Astrocyte (in vitro differentiated cells and primary cell): Measurements from ENCODE around the gene DBF4B. TPM values are rescaled to one million over a fixed set of nuclear protein-coding genes. Genes with fewer than 3 reads are reported as not detected.

Source experiments
- DNase-seq: peaks from one replicate; pipeline ENCODE4 v3.0.0-alpha.2; 2010; ENCODE audit warnings: low read depth
- FAIRE-seq: peaks from 2 replicates; lab custom pipeline; 2011; peaks lifted over from hg19 to GRCh38; lab: Jason Lieb, UNC
- H2AFZ ChIP-seq: 2 replicates; pipeline ENCODE4 v1.6.0; 2012; ENCODE audit warnings: low read depth, low read length, inconsistent platforms
- H3K27ac ChIP-seq: 2 replicates; pipeline ENCODE4 v1.5.1; 2011; ENCODE audit warnings: low read depth, low read length, inconsistent platforms
- H3K27me3 ChIP-seq: 2 replicates; pipeline ENCODE4 v1.6.0; 2011; ENCODE audit warnings: low read length, inconsistent platforms; ENCODE audit not compliant: insufficient read depth
- H3K36me3 ChIP-seq: 2 replicates; pipeline ENCODE4 v1.5.1; 2011; ENCODE audit warnings: low read length, inconsistent platforms; ENCODE audit not compliant: insufficient read depth
- H3K4me1 ChIP-seq: 2 replicates; pipeline ENCODE4 v1.5.1; 2011; ENCODE audit warnings: low read length, inconsistent platforms; ENCODE audit not compliant: insufficient read depth
- H3K4me2 ChIP-seq: 2 replicates; pipeline ENCODE4 v1.6.0; 2012; ENCODE audit warnings: low read length, inconsistent platforms
- H3K4me3 ChIP-seq: 2 replicates; pipeline ENCODE4 v1.5.1; 2011; ENCODE audit warnings: low read depth, mild to moderate bottlenecking, low read length, inconsistent platforms; ENCODE audit not compliant: insufficient read depth
- H3K79me2 ChIP-seq: 2 replicates; pipeline ENCODE4 v1.6.0; 2012; ENCODE audit warnings: mild to moderate bottlenecking, low read length, inconsistent platforms; ENCODE audit not compliant: insufficient read depth
- H3K9ac ChIP-seq: 2 replicates; pipeline ENCODE4 v1.6.0; 2012; ENCODE audit warnings: mild to moderate bottlenecking, low read length, inconsistent platforms
- H3K9me3 ChIP-seq: 2 replicates; pipeline ENCODE4 v1.5.1; 2012; ENCODE audit warnings: low read depth, mild to moderate bottlenecking, low read length, inconsistent platforms; ENCODE audit not compliant: insufficient read depth
- H4K20me1 ChIP-seq: 2 replicates; pipeline ENCODE4 v1.6.0; 2012; ENCODE audit warnings: low read length, inconsistent platforms; ENCODE audit not compliant: insufficient read depth
- H3K27ac Mint-ChIP-seq: one replicate; pipeline ENCODE4 v1.8.0; 2021; ENCODE audit warnings: mild to moderate bottlenecking, mixed read lengths; ENCODE audit not compliant: unreplicated experiment
- H3K27me3 Mint-ChIP-seq: one replicate; pipeline ENCODE4 v1.8.0; 2021; ENCODE audit warnings: low read depth, mixed read lengths; ENCODE audit not compliant: unreplicated experiment
- H3K36me3 Mint-ChIP-seq: one replicate; pipeline ENCODE4 v1.8.0; 2021; ENCODE audit warnings: low read depth, mixed read lengths; ENCODE audit not compliant: unreplicated experiment
- H3K4me1 Mint-ChIP-seq: one replicate; pipeline ENCODE4 v1.8.0; 2021; ENCODE audit warnings: low read depth, mixed read lengths; ENCODE audit not compliant: unreplicated experiment
- H3K4me3 Mint-ChIP-seq: one replicate; pipeline ENCODE4 v1.8.0; 2021; ENCODE audit warnings: mild to moderate bottlenecking, moderate library complexity, mixed read lengths; ENCODE audit not compliant: unreplicated experiment
- H3K9me3 Mint-ChIP-seq: one replicate; pipeline ENCODE4 v1.8.0; 2021; ENCODE audit warnings: mild to moderate bottlenecking, mixed read lengths; ENCODE audit not compliant: unreplicated experiment
- EZH2 ChIP-seq: IDR thresholded peaks from 2 replicates; pipeline ENCODE4 v1.6.1; 2012; ENCODE audit warnings: mild to moderate bottlenecking, low read length, inconsistent platforms; ENCODE audit not compliant: insufficient read depth
- total RNA-seq: library from RNA; stranded (reverse); gene quantifications from 2 replicates; pipeline ENCODE4 v1.2.1, GENCODE V29; 2021
- TF ChIP-seq, protein P1 (sequence below): IDR thresholded peaks from 2 replicates; pipeline ENCODE4 v1.5.1; 2011; ENCODE audit warnings: low read depth, mild to moderate bottlenecking, inconsistent platforms, low read length, moderate library complexity; ENCODE audit not compliant: insufficient read depth

DBF4B gene
- total RNA-seq, 1 donor from 2014 or later, result 9.5 TPM

DNA sequence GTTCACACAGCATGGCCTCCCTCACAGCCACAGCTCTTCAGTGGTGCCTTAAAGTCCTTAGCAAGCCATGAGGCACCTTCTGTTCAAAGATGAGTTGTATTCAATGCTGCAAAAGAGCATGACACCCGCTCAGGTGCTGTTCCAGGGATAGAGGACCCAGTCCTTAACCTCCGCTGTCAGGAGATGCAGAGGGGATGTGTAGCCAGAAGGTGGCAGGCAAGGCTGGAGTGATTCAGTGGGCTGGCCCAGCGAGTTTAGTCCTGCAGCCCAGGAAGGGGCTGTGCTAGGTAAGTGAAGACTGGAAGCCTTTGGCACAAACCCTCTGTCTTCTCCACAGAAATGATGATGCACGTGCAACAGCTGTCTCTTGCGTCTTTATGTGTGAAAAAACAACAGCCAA, 25.3 kb downstream of the DBF4B start:
- FAIRE-seq (no peak), DNase-seq (no peak)
- no peaks in the 10 kb centered on the region for H4K20me1 ChIP-seq
- H3K36me3 ChIP-seq, result peaks cover 7% of the 10 kb centered on the region
- H3K27ac ChIP-seq, result no peak overlapping the region
- H3K4me2 ChIP-seq, result no peak overlapping the region
- TF ChIP-seq, protein P1, sequence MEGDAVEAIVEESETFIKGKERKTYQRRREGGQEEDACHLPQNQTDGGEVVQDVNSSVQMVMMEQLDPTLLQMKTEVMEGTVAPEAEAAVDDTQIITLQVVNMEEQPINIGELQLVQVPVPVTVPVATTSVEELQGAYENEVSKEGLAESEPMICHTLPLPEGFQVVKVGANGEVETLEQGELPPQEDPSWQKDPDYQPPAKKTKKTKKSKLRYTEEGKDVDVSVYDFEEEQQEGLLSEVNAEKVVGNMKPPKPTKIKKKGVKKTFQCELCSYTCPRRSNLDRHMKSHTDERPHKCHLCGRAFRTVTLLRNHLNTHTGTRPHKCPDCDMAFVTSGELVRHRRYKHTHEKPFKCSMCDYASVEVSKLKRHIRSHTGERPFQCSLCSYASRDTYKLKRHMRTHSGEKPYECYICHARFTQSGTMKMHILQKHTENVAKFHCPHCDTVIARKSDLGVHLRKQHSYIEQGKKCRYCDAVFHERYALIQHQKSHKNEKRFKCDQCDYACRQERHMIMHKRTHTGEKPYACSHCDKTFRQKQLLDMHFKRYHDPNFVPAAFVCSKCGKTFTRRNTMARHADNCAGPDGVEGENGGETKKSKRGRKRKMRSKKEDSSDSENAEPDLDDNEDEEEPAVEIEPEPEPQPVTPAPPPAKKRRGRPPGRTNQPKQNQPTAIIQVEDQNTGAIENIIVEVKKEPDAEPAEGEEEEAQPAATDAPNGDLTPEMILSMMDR, result peak; percentile 6
- no peak for TF ChIP-seq EZH2
- H3K4me1 ChIP-seq, result no peaks in the 10 kb centered on the region
- Mint-ChIP-seq H3K27me3 (no peaks in the 10 kb centered on the region), H3K27ac (no peak overlapping the region), H3K36me3 (peaks cover 15% of the 10 kb centered on the region), H3K4me3 (no peak overlapping the region), H3K4me1 (peaks cover 8% of the 10 kb centered on the region), H3K9me3 (no peaks in the 10 kb centered on the region)
- no peak overlapping the region for H3K9ac ChIP-seq
- no peaks in the 10 kb centered on the region for H3K79me2 ChIP-seq
- H2AFZ ChIP-seq, result no peak overlapping the region
- no peak overlapping the region for H3K4me3 ChIP-seq
- no peaks in the 10 kb centered on the region for H3K27me3 ChIP-seq
- H3K9me3 ChIP-seq, result no peaks in the 10 kb centered on the region

DNA sequence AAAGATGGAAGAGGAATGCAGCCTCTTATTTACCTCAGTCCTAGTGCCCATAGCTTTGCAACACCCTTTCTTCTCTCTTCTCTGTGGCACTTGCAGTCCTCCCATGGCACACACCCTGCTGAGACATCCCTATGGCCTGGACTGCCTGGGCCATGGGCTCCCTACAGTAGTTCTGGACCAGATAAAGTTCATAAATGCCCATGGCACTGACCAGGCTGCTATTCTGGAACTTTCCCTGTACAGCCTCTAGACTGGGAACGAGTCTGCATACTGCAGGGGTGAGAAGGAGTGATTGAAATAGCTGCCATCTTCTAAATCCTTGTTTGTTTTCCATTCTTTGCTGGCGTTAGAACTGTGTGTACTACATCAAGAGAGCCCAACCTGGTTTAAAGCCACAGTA, 25.8 kb downstream of the DBF4B start:
- H3K4me2 ChIP-seq, result no peak overlapping the region
- TF ChIP-seq, protein P1, result no peak
- no peak for TF ChIP-seq EZH2
- peaks cover 9% of the 10 kb centered on the region for H3K4me1 Mint-ChIP-seq
- no peaks in the 10 kb centered on the region for H3K9me3 Mint-ChIP-seq
- no peaks in the 10 kb centered on the region for H3K27me3 Mint-ChIP-seq
- no peak overlapping the region for H3K9ac ChIP-seq
- H3K4me3 ChIP-seq, result no peak overlapping the region
- no peaks in the 10 kb centered on the region for H3K27me3 ChIP-seq
- H3K79me2 ChIP-seq, result no peaks in the 10 kb centered on the region
- H3K4me3 Mint-ChIP-seq, result no peak overlapping the region
- no peak overlapping the region for H3K27ac ChIP-seq
- DNase-seq, result no peak
- no peak overlapping the region for H2AFZ ChIP-seq
- no peaks in the 10 kb centered on the region for H4K20me1 ChIP-seq
- FAIRE-seq, result no peak
- H3K36me3 Mint-ChIP-seq, result peaks cover 15% of the 10 kb centered on the region
- no peaks in the 10 kb centered on the region for H3K9me3 ChIP-seq
- peaks cover 7% of the 10 kb centered on the region for H3K36me3 ChIP-seq
- H3K4me1 ChIP-seq, result no peaks in the 10 kb centered on the region
- no peak overlapping the region for H3K27ac Mint-ChIP-seq

DNA sequence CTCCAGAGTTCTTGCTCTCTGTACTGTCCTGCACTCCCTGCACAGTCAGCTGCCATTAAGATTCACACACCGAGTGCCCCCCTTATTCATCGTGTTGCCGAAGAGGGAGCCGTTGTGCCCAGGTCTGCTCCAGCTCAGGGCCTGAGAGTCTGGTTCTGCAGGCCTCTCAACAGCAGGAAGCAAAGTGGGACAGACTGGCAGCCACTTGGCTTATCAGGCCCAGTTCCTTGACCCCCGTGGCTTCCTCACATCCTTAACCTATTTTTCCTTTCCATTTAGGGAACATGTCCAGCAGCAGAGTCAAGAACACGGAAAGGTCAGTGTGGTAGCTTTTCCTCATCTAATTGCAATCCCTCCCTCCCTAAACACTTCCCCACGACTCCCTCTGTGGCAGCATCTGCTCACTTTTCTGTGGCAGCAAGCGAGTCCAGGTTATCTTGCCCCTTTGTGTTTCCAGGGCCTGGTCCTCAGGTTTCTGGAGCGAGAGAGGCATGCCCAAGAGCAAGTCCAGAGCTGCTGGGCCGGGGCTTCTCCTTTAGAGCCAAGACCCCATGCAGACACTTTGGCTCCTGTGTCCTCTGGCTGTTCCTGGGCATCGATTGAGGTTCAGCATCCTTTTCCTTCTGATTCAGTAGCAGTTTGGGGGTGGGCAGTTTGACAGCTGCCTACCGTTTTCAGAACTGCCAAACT, 28.2 kb downstream of the DBF4B start:
- Mint-ChIP-seq H3K36me3 (peaks cover 9% of the 10 kb centered on the region), H3K4me1 (peaks cover 9% of the 10 kb centered on the region)
- no peak for FAIRE-seq

More for the DNA sequence above, 28.2 kb downstream of the DBF4B start:
- H3K79me2 ChIP-seq, result no peaks in the 10 kb centered on the region
- H3K9me3 ChIP-seq, result no peaks in the 10 kb centered on the region
- no peaks in the 10 kb centered on the region for H3K4me1 ChIP-seq
- H3K4me3 ChIP-seq, result no peak overlapping the region
- no peaks in the 10 kb centered on the region for H4K20me1 ChIP-seq
- H3K36me3 ChIP-seq, result no peaks in the 10 kb centered on the region
- no peaks in the 10 kb centered on the region for H3K27me3 ChIP-seq
- no peak overlapping the region for H3K9ac ChIP-seq
- Mint-ChIP-seq H3K27me3 (no peaks in the 10 kb centered on the region), H3K27ac (no peak overlapping the region), H3K9me3 (no peaks in the 10 kb centered on the region), H3K4me3 (no peak overlapping the region)
- H3K27ac ChIP-seq, result no peak overlapping the region
- no peak for DNase-seq
- H2AFZ ChIP-seq, result no peak overlapping the region
- TF ChIP-seq, protein P1, result no peak
- TF ChIP-seq EZH2, result no peak
- no peak overlapping the region for H3K4me2 ChIP-seq
